Mesenchymal stem cell (in vitro differentiated cells and primary cell): ENCODE results near the gene BLVRA.
A peak's percentile ranks its signal among the peaks of the same experiment; 100 is the strongest.

Source experiments
- DNase-seq: peaks from one replicate; pipeline ENCODE4 v3.0.0-alpha.2; 2013
- H2AFZ ChIP-seq: one replicate; pipeline ENCODE4 v1.6.1; 2013; ENCODE audit warnings: low read depth, mild to moderate bottlenecking, control low read depth, inconsistent platforms, low read length, moderate library complexity
- H2AK5ac ChIP-seq: 2 replicates; pipeline ENCODE4 v1.6.1; 2013; ENCODE audit warnings: low read length, moderate library complexity, mild to moderate bottlenecking, inconsistent platforms; ENCODE audit not compliant: severe bottlenecking
- H2BK120ac ChIP-seq: one replicate; pipeline ENCODE4 v1.6.1; 2013; ENCODE audit warnings: low read depth, mild to moderate bottlenecking, inconsistent platforms, low read length, moderate library complexity
- H2BK12ac ChIP-seq, 2 experiments: one replicate each; pipeline ENCODE4 v1.6.1; 2013; ENCODE audit warnings: inconsistent platforms in 2 of 2, low read length in 2 of 2, mild to moderate bottlenecking in 2 of 2, moderate library complexity in 2 of 2, control low read depth in 1 of 2
- H2BK15ac ChIP-seq: one replicate; pipeline ENCODE4 v1.6.1; 2013; ENCODE audit warnings: mild to moderate bottlenecking, low read depth, inconsistent platforms; ENCODE audit not compliant: poor library complexity, severe bottlenecking
- H2BK5ac ChIP-seq: 2 replicates; pipeline ENCODE4 v1.6.1; 2013; ENCODE audit warnings: low read depth, mild to moderate bottlenecking, low read length, control low read depth, inconsistent platforms; ENCODE audit not compliant: poor library complexity, severe bottlenecking
- H3K14ac ChIP-seq, 2 experiments: one replicate each; pipeline ENCODE4 v1.6.1; 2013; ENCODE audit warnings: inconsistent platforms in 2 of 2, low read length in 2 of 2, control low read depth in 1 of 2, mild to moderate bottlenecking in 1 of 2, moderate library complexity in 1 of 2
- H3K18ac ChIP-seq, 2 experiments: one replicate each; pipeline ENCODE4 v1.6.1; 2013; ENCODE audit warnings: inconsistent platforms in 2 of 2, low read length in 2 of 2, control low read depth in 1 of 2, low read depth in 1 of 2, mild to moderate bottlenecking in 1 of 2
- H3K23ac ChIP-seq, 2 experiments: one replicate each; pipeline ENCODE4 v1.6.1; 2013; ENCODE audit warnings: inconsistent platforms in 2 of 2, low read length in 2 of 2, mild to moderate bottlenecking in 2 of 2, moderate library complexity in 2 of 2, control low read depth in 1 of 2
- H3K27ac ChIP-seq: 2 replicates; pipeline ENCODE4 v1.5.1; 2013; ENCODE audit warnings: mild to moderate bottlenecking, moderate library complexity, low read length, control low read depth, inconsistent platforms; ENCODE audit not compliant: poor library complexity, severe bottlenecking
- H3K27me3 ChIP-seq, 2 experiments: 2 replicates each; pipeline versions ENCODE4 v1.6.1 to v1.7.0; 2013; ENCODE audit warnings: low read length in 2 of 2, mild to moderate bottlenecking in 2 of 2, moderate library complexity in 2 of 2, control low read depth in 1 of 2, inconsistent platforms in 1 of 2; ENCODE audit not compliant: control insufficient read depth in 1 of 2, insufficient read depth in 1 of 2
- H3K36me3 ChIP-seq, 2 experiments: 2 replicates each; pipeline versions ENCODE4 v1.6.1 to v1.7.0; 2013; ENCODE audit warnings: low read length in 2 of 2, control low read depth in 1 of 2, inconsistent platforms in 1 of 2, low read depth in 1 of 2, mild to moderate bottlenecking in 1 of 2; ENCODE audit not compliant: insufficient read depth in 2 of 2, control insufficient read depth in 1 of 2
- H3K4ac ChIP-seq, 2 experiments: one replicate each; pipeline ENCODE4 v1.6.1; 2013; ENCODE audit warnings: inconsistent platforms in 2 of 2, low read length in 2 of 2, mild to moderate bottlenecking in 2 of 2, moderate library complexity in 2 of 2, control low read depth in 1 of 2, low read depth in 1 of 2
- H3K4me1 ChIP-seq: 2 replicates; pipeline ENCODE4 v1.6.1; 2013; ENCODE audit warnings: low read depth, low read length, control low read depth; ENCODE audit not compliant: control insufficient read depth, insufficient read depth
- H3K4me2 ChIP-seq: 2 replicates; pipeline ENCODE4 v1.6.1; 2013; ENCODE audit warnings: low read length, mild to moderate bottlenecking, inconsistent platforms; ENCODE audit not compliant: poor library complexity, severe bottlenecking
- H3K4me3 ChIP-seq, 2 experiments: 2 replicates each; pipeline versions ENCODE4 v1.5.1 to v1.7.0; 2013; ENCODE audit warnings: low read length in 2 of 2, mild to moderate bottlenecking in 2 of 2, control low read depth in 1 of 2, low read depth in 1 of 2; ENCODE audit not compliant: insufficient read depth in 1 of 2
- H3K79me1 ChIP-seq: replicated peaks from 2 replicates; pipeline ENCODE4 v1.6.1; 2013; ENCODE audit warnings: mild to moderate bottlenecking, control low read depth, low read length, inconsistent platforms; ENCODE audit not compliant: poor library complexity, severe bottlenecking
- H3K9ac ChIP-seq: 2 replicates; pipeline ENCODE4 v1.7.0; 2013; ENCODE audit warnings: mild to moderate bottlenecking, low read length, moderate library complexity
- H3K9me3 ChIP-seq: 2 replicates; pipeline ENCODE4 v1.7.0; 2013; ENCODE audit warnings: mild to moderate bottlenecking, low read length; ENCODE audit not compliant: control insufficient read depth
- H4K8ac ChIP-seq: one replicate; pipeline ENCODE4 v1.6.1; 2013; ENCODE audit warnings: inconsistent platforms, mild to moderate bottlenecking, low read length, moderate library complexity
- H4K91ac ChIP-seq: one replicate; pipeline ENCODE4 v1.6.1; 2013; ENCODE audit warnings: mild to moderate bottlenecking, low read length, inconsistent platforms
- WGBS: methylation state at CpG from one replicate; pipeline ENCODE4 v1.1.7; 2013; ENCODE audit warnings: mixed read lengths; 5-methylcytosine and 5-hydroxymethylcytosine counted together

The BLVRA gene

DNA sequence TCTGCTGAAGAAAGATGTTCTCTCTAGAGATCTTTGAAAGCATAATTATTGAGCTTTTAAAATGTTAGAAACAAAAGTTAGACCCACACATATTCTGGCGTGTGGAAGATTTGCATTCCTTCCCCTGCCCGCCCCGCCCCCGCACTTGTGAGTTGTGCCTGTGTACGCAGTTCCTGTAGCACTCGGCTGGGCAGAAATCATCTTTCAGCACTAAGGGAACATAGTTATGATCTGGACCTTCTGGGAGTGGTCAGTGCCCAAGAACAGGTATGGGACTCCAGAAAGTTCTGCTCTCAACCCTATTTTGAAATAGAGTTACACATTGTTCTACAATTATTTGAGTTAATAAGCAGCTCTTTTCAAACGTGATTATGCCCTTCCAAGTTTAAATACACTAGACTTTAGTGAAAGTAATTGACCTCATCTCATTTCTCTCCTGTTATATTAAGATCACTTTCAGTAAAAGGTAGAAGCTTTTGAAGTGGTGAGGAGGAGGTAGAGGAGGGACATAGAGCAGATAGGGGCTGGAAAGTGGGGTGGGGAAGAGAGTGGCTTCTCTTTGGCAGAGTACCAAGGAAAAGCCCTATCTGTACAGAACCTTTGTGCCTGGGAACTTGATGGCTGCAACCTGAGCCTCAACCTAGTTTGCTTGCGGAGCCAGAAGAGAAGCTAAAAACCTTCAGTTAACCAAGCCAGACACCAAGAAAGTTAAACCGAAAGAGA lies 5.7 kb downstream of the BLVRA start:
- no peak overlapping the region for H2AK5ac ChIP-seq
- no peak overlapping the region for H2BK15ac ChIP-seq
- no peaks in the 10 kb centered on the region for H3K9me3 ChIP-seq
- H3K23ac ChIP-seq, result no peak overlapping the region
- H2AFZ ChIP-seq, result no peak overlapping the region
- 69% methylated on average over 6 of the region's 9 CpGs for WGBS
- peak overlapping the region in 1 of 2 experiments; percentile 67 for H3K18ac ChIP-seq
- no peaks in the 10 kb centered on the region for H3K27me3 ChIP-seq
- H3K14ac ChIP-seq, result no peak overlapping the region
- no peak overlapping the region for H4K91ac ChIP-seq
- peak overlapping the region; percentile 6 for H3K27ac ChIP-seq
- H3K4ac ChIP-seq, result peak overlapping the region in 1 of 2 experiments; percentile 40
- H3K79me1 ChIP-seq, result peaks cover 29% of the 10 kb centered on the region
- H3K36me3 ChIP-seq, result peaks cover 3 to 25% of the 10 kb centered on the region in 2 experiments
- H3K4me2 ChIP-seq, result no peak overlapping the region
- no peak overlapping the region for H3K9ac ChIP-seq
- H2BK12ac ChIP-seq, result no peak overlapping the region
- H3K4me1 ChIP-seq, result peaks cover 11% of the 10 kb centered on the region
- H2BK5ac ChIP-seq, result no peak overlapping the region
- no peak overlapping the region for H2BK120ac ChIP-seq
- no peak overlapping the region for H4K8ac ChIP-seq
- H3K4me3 ChIP-seq, result no peak overlapping the region
- DNase-seq, result no peak

GRCh38 chr7:43764807-43765491 lies 6.5 kb downstream of the BLVRA start:
- H3K18ac ChIP-seq, result peak overlapping the region in 1 of 2 experiments; percentile 64
- no peak overlapping the region for H3K23ac ChIP-seq
- no peak overlapping the region for H2AK5ac ChIP-seq
- H3K27me3 ChIP-seq, result no peaks in the 10 kb centered on the region
- no peak overlapping the region for H2BK15ac ChIP-seq
- H4K8ac ChIP-seq, result no peak overlapping the region
- H3K14ac ChIP-seq, result no peak overlapping the region
- H2AFZ ChIP-seq, result no peak overlapping the region
- no peaks in the 10 kb centered on the region for H3K9me3 ChIP-seq
- peak overlapping the region in 1 of 2 experiments; percentile 18 for H2BK12ac ChIP-seq
- no peak overlapping the region for H3K4ac ChIP-seq
- H2BK120ac ChIP-seq, result no peak overlapping the region
- H3K27ac ChIP-seq, result no peak overlapping the region
- H2BK5ac ChIP-seq, result no peak overlapping the region
- H3K4me3 ChIP-seq, result no peak overlapping the region
- peaks cover 3 to 25% of the 10 kb centered on the region in 2 experiments for H3K36me3 ChIP-seq
- H4K91ac ChIP-seq, result no peak overlapping the region
- WGBS, result 77% methylated on average over 10 of the region's 10 CpGs
- H3K9ac ChIP-seq, result no peak overlapping the region
- peaks cover 32% of the 10 kb centered on the region for H3K79me1 ChIP-seq
- DNase-seq, result peak; percentile 58
- peaks cover 14% of the 10 kb centered on the region for H3K4me1 ChIP-seq
- H3K4me2 ChIP-seq, result no peak overlapping the region

DNA sequence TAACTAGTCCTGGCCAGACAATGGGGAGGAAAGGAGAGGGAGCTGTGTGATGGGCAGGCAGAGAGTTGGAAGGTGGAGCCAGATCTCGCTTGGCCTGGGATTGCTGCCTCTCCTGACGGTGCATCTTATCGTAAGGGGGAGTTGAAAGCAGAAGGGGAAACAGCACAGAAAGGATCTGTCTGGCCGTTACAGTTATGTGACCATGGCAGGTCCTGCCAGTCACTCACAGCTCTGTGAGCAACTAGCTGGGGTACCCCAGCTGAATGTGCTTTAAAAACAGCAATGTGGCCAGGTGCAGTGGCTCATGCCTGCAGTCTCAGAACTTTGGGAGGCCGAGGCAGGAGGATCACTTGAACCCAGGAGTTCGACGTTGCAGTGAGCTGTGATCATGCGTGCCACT lies 8.1 kb downstream of the BLVRA start:
- Histone ChIP-seq H2AFZ (no peak overlapping the region), H3K36me3 (peaks cover 12 to 34% of the 10 kb centered on the region in 2 experiments), H4K91ac (no peak overlapping the region), H3K27me3 (no peaks in the 10 kb centered on the region), H3K9me3 (no peaks in the 10 kb centered on the region), H3K79me1 (peaks cover 38% of the 10 kb centered on the region), H2BK15ac (no peak overlapping the region), H3K4me1 (peaks cover 17% of the 10 kb centered on the region), H2AK5ac (no peak overlapping the region), H3K4me3 (no peak overlapping the region), H2BK12ac (peak overlapping the region in 1 of 2 experiments; percentile 3), H4K8ac (no peak overlapping the region), H3K14ac (no peak overlapping the region), H3K27ac (no peak overlapping the region), H2BK120ac (no peak overlapping the region), H2BK5ac (no peak overlapping the region), H3K18ac (no peak overlapping the region), H3K4me2 (no peak overlapping the region), H3K9ac (no peak overlapping the region), H3K4ac (no peak overlapping the region), H3K23ac (no peak overlapping the region)
- 72% methylated on average over 8 of the region's 8 CpGs for WGBS
- DNase-seq, result no peak

DNA sequence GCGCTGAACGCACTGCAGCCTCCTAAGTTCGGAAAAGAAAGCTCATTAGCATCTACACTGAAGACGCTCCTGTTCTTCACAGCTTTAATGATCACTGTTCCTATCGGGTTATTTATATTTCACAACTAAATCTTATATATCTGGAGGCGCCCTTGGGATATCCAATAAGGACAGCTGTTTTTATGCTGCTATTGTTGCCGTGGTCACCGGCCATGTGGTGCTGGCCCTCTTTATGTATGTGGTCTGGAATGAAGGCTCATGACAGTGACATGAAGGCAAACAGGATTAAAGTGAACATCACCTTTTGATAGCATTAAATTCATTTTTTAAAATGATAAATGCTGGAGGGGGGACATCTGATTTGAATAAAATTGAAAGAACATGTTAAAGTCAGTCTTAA lies 8.8 kb downstream of the BLVRA start:
- no peak overlapping the region for H2BK5ac ChIP-seq
- no peak overlapping the region for H3K4ac ChIP-seq
- H3K14ac ChIP-seq, result no peak overlapping the region
- H2AFZ ChIP-seq, result no peak overlapping the region
- no peak overlapping the region for H2AK5ac ChIP-seq
- H4K8ac ChIP-seq, result no peak overlapping the region
- no peaks in the 10 kb centered on the region for H3K9me3 ChIP-seq
- H2BK12ac ChIP-seq, result no peak overlapping the region
- DNase-seq, result no peak
- no peak overlapping the region for H4K91ac ChIP-seq
- H3K18ac ChIP-seq, result no peak overlapping the region
- H3K4me1 ChIP-seq, result peaks cover 15% of the 10 kb centered on the region
- WGBS, result 98% methylated on average over 8 of the region's 8 CpGs
- no peak overlapping the region for H2BK120ac ChIP-seq
- no peak overlapping the region for H3K4me2 ChIP-seq
- no peak overlapping the region for H3K27ac ChIP-seq
- H2BK15ac ChIP-seq, result no peak overlapping the region
- peaks cover 35% of the 10 kb centered on the region for H3K79me1 ChIP-seq
- no peak overlapping the region for H3K4me3 ChIP-seq
- H3K36me3 ChIP-seq, result peaks cover 19 to 42% of the 10 kb centered on the region in 2 experiments
- no peaks in the 10 kb centered on the region for H3K27me3 ChIP-seq
- no peak overlapping the region for H3K23ac ChIP-seq
- H3K9ac ChIP-seq, result no peak overlapping the region
